ENCODE data around the gene SPEM3. TPM values are rescaled to one million over a fixed set of nuclear protein-coding genes. Genes with fewer than 3 reads are reported as not detected.

The SPEM3 gene
- not detected in 2 replicates for total RNA-seq

DNA sequence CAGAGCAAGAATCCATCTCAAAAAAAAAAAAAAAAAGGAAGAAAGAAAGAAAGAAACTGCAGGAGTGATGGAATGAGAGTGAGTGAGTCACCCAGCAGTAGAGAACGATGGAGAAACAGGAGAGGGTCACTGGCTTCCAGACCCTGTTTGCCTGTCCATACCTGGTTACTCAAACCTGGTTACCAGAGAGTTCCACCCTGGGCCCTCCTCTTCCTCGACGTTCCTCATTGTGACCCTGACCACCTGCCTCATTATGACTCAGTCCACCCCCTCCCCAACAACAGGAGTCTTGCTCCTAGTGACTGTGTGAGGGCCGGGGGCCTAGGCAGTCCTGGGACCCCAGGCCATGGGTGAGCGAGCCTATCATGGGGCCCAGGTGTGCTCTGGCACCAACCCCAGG lies at the start of gene SPEM3:
TSS of gene SPEM3 (plus strand) at position 301 of the 400 bp plus-strand sequence. CDS start at position 347, 46 bp downstream.
- no peak for TF ChIP-seq CTCF (IDR thresholded peaks at IDR 0.05; ENCODE audit: insufficient read depth, low read depth, low read length)
- DNase-seq (ENCODE audit: low read depth): no peak

GRCh38 chr17:7379134-7379533 lies 49.5 kb upstream of the SPEM3 start:
- no peak overlapping the region for H3K4me3 ChIP-seq (ENCODE audit: low read depth, low read length)
- TF ChIP-seq CTCF (IDR thresholded peaks at IDR 0.05; ENCODE audit: insufficient read depth, low read depth, low read length): no peak
- no peak for DNase-seq (ENCODE audit: low read depth)

More for the DNA sequence above, at the start of gene SPEM3:
- no peak within 1 kb of the TSS for H3K4me3 ChIP-seq (ENCODE audit: low read depth, low read length)

- no peak overlapping the region for H3K4me3 ChIP-seq (ENCODE audit: low read depth, low read length)
- no peak for TF ChIP-seq CTCF (IDR thresholded peaks at IDR 0.05; ENCODE audit: insufficient read depth, low read depth, low read length)
These were observed 48.3 kb upstream of the SPEM3 start for GRCh38 chr17:7380321-7380720.

GRCh38 chr17:7380855-7381683 lies 47.6 kb upstream of the SPEM3 start, which contains the start of gene TNK1:
TNK1 (plus strand) TSS chr17:7381089; CDS start chr17:7382927, 1,838 bp downstream.
- no peak for TF ChIP-seq CTCF (IDR thresholded peaks at IDR 0.05; ENCODE audit: insufficient read depth, low read depth, low read length)
- peak within 1 kb of the TSS; percentile 33 for H3K4me3 ChIP-seq (ENCODE audit: low read depth, low read length)
- DNase-seq (ENCODE audit: low read depth): no peak

More at GRCh38 chr17:7380321-7380720, 48.3 kb upstream of the SPEM3 start:
- DNase-seq (ENCODE audit: low read depth): peak; percentile 16

DNA sequence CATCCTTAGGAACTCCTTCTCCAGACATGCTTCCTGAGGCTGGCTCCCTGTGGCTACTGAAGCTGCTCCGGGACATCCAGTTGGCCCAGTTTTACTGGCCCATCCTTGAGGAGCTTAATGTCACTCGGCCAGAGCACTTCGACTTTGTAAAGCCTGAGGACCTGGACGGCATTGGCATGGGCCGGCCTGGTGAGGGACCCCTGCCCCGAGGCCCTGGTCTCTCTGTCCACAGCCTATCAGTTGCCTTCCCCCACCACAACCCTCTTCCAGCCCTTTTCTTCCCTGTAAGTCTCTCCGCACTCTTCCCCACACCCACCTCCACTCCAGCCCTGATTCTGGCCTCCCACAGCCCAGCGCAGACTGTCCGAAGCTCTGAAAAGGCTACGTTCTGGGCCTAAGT lies 45.8 kb upstream of the SPEM3 start:
- no peak for TF ChIP-seq CTCF (IDR thresholded peaks at IDR 0.05; ENCODE audit: insufficient read depth, low read depth, low read length)
- no peak for DNase-seq (ENCODE audit: low read depth)
- no peak overlapping the region for H3K4me3 ChIP-seq (ENCODE audit: low read depth, low read length)

- no peak for TF ChIP-seq CTCF (IDR thresholded peaks at IDR 0.05; ENCODE audit: insufficient read depth, low read depth, low read length)
- no peak for DNase-seq (ENCODE audit: low read depth)
- peak overlapping the region; percentile 54 for H3K4me3 ChIP-seq (ENCODE audit: low read depth, low read length)
These were observed 45.3 kb upstream of the SPEM3 start for GRCh38 chr17:7383371-7383741.

Data from fibroblast of villous mesenchyme (primary cell).